Inferior parietal cortex (tissue), 1 donor: ENCODE data around the gene SHQ1.
A peak's percentile ranks its signal among the peaks of the same experiment; 100 is the strongest.
"Not testable (repeated sequence)": the region's sequence is repeated elsewhere in the genome, so short reads cannot be mapped to it uniquely, and the experiment has no call there.

ENCODE experiments used
- DNase-seq: peaks from one replicate; pipeline ENCODE4 v3.0.0-alpha.2; 2016; ENCODE audit errors: extremely low spot score

SHQ1 gene

DNA sequence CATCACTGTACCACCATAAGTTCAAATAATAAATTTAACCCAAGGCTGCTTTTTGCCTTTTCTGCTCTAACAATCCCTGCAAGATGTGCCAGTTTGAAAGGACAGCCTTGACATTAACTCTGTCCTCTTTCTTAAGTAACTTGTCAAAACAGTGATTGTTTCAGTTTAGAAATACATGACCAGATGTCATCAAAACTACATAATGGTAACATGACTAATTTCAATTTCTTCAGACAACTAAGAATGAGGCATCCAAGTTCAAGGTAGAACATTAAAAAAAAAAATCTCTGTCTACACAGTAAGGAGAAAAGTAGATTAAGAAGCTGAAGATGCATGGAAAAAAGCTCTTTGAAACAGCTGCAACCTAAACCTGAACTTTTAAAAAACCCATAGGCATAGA, 47.4 kb downstream of the SHQ1 start:
- DNase-seq, result no peak

DNA sequence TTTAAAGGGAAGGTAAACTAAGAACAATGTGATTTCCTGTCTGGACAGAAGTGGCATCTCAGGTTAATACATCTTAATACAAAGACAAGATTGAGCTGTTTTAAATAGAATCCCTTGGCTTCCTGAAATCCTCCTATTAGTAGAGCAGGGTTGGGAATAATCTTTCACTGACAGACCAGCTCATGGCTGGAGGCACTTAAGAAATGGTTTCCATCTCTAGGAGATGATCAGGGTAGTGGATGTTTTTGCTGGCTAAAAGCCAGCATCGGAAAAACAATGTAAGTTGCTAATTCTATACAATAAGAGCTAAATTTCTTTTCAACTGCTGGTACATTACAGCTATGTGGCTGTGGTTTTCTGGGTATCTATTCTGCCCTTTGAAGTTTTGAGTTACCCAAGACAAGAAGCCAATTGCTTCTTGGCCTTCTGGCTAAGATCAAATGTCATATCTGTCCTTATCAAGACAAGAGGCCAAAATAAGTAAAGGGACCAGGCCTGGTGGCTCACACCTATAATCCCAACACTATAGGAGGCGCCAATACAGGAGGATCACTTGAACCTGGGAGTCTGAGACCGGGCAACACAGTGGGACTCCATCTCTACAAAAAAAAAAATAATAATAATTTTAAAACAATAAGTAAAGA, 49.6 kb downstream of the SHQ1 start:
- DNase-seq, result no peak

DNA sequence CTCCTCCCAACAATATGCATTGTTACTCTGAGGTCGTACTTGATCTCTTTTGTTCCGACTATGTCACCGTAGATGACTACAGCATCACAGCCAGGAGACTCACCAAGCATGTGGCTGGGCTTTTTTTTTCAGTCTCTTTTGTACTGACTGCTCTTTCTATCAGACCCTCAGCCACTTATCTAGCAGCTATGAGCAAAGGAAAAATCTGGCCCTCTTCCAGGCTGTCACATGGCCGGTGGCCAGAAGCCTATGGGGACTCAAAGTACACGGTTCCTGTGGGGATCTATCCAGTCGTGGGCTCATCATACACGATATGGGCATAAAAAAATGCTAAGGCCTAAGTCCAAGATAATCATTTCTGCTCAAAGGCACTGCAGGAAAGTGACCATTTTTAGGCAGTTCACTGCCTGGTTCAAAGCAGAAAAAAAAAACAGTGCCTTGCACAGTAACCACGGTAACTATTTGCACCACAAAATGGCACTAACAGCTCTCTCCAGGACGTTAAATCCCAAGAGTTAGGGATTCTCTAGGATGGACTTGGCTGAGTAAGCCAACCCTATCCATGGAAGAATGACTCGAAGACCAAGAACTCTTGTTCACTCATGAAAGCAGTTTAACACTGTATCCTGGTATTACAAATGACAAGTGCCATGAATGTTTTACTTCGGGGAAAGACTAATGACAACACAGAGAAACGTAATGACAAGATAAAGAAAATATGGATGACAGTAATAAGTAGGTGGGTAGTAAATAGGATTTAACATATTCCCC, 50.3 kb downstream of the SHQ1 start:
- no peak for DNase-seq

DNA sequence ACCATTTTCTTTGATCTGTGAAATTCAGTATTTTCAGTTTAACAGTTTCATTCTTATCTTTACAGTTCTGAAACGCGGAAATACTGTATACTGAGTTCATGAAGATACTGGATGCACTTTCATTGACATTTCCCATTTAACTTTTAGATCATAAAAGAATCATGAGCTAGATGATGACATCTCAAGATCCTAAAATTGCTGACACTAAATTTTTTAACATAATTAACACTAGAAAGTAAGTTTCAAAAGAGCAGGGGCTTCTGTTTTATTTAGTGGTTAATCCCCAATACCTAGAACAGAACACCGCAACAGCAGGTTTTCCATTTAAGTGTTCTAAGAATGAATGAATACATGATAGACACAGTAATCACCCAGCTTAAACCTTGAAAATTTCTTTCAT, 54.2 kb downstream of the SHQ1 start:
- DNase-seq, result no peak

DNA sequence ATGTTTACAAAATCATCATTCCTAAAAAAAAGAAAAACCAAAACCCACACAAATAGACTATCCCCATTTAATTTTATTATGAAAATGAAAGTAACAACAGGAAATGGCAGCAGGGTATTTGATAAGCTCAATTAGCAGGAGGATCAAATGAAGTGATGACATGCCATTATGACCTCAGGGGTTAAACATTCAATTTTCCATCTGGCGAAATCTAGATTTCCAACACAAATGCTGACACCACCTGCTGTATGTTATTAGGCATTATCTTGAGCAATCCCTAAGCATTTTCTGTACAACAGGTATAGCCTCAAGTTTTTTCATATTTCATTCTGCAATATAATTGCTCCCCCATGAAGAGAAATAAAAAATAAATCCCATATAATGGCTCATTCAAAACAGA, 57.1 kb downstream of the SHQ1 start:
- no peak for DNase-seq

DNA sequence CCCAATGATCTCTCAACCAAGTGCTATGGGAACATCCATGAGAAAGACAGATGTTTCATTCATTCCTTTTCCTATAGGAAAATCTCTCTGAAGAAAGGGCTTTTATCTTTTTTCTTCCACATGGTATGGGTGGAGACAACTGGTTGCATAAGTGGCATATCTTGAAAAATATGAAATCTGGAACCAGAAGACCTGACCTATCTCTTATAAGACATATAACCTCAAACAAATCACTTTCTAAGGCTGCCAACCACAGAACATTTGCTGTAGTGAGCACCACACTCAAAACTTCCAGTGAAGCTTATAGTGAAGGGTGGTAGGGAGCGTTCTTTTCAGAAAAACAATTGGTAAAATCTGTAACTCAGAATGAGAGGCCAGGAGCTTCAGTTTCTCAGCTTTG, 58.5 kb downstream of the SHQ1 start:
- no peak for DNase-seq

DNA sequence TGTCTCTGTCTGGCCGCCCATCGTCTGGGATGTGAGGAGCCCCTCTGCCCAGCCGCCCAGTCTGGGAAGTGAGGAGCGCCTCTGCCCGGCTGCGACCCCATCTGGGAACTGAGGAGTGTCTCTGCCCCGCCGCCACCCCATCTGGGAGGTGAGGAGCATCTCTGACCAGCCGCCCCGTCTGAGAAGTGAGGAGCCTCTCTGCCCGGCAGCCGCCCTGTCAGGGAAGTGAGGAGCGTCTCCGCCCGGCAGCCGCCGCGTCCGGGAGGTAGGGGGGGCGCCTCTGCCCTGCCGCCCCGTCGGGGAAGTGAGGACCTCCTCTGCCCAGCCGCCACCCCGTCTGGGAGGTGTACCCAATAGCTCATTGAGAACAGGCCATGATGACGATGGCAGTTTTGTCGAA, 60.0 kb downstream of the SHQ1 start:
- DNase-seq, result not testable (repeated sequence)

DNA sequence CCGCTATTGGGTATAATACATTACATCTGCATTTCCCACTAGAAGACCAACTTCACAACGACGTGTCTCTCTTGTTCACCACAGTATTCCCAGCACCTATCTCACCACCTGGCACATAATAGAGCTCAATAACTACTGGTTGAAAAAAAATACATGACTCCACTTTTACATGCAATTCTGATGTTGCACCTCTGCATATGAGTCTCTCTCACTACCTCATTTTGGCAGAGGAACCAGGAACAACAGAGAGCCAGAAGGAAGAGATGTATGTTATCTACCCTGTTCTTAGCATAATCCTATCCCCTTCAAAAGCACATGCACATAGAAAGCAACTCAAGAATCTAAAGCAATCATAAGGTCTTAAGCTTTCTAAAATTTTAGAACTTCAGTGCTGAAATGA, 61.6 kb downstream of the SHQ1 start:
- no peak for DNase-seq

DNA sequence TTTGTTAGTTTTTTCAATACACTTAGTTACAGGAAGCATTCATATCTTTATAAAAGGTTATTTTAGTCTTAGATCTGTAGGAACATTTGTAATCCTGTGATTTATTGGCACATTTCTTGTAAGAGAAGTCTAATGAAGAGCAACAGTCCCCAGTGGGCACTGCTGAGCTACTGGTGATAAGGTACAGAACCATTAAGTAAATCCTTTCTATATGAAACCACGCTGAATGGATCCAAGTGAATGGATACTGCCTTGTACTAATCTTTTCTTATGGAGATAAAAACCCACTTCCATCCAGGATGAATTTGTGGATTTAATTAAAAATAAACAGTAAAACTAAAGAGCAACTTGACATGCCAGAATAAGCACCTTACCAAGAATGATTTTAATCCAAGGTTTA, 64.0 kb downstream of the SHQ1 start:
- no peak for DNase-seq

DNA sequence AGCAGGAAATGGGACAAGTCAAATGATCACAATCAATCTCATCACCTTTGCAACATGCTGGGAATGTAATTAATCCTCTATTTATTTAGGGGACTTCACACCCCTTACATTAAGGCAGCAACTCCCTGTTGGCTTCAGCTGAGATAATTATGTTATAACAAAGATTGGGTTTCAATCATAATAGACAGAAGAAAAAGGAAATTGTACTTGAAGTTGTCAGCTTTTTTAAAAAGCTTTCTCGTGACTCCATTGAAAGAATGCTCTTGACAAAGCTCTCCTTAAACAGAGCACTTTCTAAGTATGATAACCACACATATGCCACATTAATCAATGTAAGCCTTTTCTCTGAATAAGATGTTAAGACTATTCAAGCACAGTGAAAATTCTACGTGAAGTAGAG, 65.7 kb downstream of the SHQ1 start:
- no peak for DNase-seq

DNA sequence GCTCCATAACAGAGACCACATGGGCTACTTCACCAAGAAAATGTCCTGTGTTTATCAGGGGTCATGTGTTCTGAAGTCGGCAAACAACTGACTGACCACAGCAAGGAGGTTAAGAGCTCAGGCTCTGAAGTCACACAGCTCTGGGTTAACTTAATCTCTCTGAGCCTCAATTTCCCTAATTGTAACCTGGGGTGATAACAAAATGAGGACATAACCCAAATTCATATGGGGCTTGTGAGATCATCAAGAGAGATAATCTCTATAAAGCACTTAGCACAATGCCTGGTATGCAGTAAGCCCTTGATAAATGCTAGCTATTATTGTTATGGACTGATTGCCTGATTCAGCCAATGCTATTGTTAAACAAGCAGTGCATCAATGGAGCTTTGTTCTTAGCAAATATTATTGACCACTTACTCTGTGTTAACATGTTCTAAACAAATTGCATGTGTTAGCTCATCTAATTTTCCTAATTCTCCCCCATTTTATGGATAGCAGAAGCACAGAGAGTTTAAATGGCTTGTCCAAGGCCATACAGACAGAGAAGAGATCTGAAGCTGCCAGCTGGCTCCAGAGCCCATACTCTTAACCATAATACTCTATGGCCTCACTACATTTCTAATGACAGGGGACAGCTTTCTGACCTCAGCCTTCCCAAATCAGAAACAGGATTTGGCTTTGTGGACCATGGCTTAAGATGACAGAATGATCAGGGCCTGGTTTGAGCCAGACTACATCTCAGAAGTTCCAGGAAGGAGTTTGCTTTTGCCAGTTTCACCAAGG, 78.3 kb downstream of the SHQ1 start:
- DNase-seq, result no peak

DNA sequence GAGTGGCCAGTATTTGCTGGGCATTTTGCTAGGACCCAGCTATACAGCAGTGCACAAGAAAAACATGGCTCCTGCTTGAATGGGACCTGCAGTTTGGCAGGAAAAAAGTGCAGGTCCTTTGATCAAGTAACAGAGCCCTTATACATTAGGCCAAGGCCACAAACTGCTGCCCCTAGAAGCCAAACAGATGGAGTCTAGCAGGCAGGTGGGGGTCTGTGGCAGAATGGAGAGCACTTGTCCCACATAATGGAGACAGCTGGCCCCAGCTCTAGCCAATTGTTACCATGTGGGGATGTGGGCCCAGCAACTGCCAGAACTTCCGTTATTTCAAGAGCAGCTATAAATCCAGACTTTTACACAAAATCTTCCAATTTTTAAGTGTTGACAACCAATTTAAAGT, 79.3 kb downstream of the SHQ1 start:
- no peak for DNase-seq

DNA sequence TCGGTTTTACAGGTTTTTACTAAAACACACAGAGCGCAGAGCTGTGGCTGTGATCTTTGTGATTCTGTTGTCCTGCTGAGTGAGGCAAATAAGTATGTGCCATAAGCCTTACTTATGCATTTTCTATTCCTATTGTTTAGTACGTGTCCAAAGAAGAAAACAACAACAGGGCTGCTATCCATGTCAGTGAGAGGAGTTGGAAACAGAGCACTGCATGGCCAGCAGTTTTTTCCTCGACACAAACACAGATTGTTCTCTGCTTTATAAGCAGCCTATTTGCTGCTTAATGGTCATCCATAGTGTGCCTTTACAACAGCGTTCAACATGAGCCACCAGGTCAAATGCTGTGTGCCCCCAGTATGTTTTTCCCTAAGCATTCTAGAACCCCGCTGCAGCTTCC, 79.8 kb downstream of the SHQ1 start:
- DNase-seq, result no peak

DNA sequence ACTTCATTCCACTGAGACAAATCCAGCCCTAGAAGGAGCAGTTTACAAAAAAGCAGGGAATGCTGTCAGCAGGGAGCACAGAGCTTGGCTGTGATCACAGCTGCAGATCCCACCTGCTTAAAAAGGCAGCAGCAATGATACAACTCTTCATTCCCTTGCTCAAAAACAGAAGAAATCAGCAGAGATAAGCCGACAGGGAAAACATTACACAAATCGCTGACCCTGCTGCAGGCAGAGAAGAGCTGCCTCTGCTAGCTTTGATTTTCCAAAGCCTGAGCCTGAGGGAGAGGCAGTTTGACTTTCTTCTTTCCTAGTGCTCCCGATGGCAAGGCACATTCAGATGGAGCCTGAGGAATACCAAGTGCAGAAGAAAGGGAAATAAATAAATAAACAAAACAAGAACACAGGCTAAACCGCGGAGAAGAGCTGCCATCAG, 80.2 kb downstream of the SHQ1 start:
- DNase-seq, result peak; percentile 56

DNA sequence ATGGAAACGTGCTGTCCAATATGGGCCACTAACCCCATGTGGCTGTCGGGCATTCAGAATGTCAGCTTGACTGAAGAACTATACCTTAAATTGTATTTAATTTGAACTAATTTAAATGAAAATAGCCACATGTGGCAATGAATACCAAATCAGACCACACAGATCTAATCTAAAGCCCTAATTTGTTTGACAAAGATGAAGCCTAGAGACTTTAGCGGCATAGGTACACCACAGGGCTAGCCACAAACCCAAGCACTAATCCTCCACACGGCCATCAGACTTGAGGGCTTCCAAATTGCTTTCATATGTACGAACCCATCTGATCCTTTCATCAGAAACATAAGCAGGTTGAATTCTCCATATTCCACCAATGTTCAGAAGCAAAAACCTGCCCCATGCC, 81.4 kb downstream of the SHQ1 start:
- no peak for DNase-seq

DNA sequence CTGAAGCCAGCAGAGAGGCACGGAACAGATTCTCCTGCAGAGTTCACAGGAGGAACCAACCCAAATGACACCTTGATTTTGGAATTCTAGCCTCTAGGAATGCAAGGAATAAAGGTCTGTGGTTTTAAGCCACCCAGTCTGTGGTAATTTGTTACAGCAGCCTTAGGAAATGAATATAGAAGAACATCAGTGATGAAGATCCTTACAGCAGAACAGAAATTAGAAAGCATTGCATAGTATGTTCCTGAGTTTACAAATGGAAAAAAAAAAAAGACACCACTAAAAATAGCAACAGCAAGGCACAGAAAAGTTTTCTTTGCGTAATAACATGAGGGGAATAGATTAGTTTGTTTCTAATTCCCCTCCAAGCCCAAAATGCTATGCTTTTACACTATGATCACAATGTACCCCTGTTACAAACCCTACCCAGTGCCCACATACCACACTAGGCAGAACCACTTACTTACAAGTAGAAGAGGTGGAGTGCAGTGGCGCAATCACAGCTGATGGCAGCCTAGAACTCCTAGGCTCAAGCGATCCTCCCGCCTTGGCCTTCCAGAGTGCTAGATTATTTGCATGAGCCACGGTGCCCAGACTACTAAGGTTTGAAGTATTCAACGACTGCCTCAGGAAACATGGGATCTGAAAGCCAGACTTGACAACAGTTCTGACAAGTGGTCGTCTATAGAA, 84.3 kb downstream of the SHQ1 start:
- DNase-seq, result no peak

DNA sequence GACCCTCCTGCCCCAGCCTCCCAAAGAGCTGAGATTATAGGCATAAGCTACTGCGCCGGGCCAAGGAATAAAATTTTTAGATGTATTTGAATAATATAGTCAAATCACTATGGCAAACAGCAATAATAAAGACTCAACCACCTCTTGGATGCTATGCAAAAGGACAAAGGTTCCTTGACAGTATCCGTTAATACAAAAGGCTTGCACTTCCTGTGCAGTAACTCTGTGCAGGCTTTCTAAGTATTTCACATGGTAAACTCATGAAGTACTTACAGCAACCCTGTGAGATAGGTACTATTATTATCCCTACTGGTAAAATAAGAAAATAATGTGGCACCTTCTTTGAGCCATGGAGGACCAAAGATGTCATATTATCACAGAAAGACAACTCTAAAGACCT, 86.8 kb downstream of the SHQ1 start:
- no peak for DNase-seq

DNA sequence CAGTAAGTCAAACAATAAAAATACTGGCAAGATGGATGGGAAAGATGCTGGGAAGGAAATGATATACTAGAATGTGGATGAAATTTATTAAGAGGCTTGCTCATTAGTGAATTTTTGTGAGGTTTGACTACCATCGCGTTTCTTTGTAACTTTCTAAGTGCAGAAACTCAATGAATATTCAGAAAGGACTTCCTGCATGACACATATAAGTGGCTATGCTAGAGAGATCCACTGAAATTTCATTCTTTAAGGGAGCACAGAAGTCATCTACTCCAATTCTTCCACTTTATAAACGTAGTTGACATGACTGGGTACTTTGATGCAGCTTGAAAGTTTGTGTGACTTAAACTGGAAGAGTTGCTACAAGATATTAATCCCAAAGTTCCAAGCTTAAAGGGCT, 88.0 kb downstream of the SHQ1 start:
- DNase-seq, result no peak

DNA sequence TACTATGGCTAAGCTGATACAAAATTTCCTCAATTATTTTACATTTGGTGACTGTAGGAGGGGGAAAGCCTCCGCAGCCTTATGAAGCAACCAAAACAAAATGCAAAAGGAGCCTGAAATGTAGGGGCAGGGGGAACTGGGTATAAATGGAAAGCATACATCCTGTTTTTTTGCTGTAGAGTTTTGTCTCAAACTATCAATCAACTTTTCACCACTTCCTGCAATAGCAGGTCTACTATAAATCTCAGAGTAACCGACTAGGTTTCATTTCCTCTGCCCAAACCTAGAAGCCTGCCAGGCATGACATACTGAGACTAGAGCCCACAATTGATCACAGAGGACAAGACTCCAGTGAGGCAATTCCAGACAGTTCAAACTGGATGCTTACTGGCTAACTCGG, 91.3 kb downstream of the SHQ1 start:
- no peak for DNase-seq

DNA sequence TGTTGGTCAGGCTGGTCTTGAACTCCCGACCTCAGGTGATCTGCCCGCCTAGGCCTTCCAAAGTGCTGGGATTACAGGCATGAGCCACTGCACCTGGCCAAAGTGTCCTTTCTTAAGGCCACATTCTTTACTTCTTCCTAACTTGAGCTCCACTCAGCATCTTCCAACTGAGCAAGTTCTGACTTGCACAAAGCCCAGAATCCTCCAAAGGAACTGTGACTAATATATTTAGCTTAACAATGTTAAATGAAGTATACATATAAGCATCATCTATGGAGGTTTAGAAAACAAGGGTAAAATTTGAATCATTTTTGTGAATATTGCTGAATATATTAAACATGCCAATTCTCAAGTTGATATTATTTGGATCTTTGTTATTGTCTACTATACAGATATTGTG, 93.7 kb downstream of the SHQ1 start:
- no peak for DNase-seq

DNA sequence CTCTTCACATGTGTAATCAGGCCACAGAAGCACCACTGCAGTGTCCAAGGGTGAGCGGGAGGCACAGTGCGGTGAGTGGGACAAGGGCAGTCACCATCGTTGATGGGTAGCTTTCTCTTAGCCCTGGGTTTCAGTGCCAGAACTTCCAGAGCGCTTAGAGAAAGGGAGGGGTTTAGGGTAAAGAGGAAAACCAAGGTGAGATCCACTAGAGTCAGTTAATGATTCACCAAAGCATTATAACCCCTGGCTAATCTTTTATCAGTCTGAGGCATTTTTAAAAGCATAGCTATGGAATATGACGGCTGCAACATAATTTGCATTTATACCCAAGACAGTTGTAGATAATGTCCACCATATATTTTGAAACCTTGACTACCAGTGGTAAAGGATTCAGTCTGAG, 94.8 kb downstream of the SHQ1 start:
- no peak for DNase-seq

DNA sequence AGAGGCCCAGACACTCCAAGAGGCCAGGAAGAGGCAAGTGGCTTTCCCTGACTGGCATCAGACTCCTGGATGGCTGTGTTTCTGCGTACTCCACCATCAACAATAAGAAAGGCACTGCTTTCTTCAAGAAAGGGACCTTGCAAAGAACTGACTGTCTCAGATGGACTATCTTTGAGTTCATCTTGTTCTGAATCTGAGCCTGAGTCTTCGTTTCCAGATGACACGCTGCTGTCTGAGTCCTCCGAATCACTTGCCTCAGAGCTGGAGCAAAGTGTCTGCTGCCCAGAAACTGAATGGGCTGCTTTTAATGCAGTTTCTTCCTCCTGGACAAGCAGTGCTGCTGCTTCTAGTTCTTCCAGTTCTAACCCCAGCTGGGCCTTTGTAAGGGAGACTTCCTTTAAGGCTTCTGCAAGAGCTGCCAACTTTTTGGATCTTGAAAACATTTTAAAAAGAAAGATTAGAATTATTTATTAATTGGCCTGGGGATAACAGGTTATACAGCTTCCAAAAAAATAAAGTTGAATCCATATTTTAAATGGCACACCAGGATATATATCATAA, 97.8 kb downstream of the SHQ1 start:
- DNase-seq, result no peak
